GM12892 (cell line): Measurements from ENCODE around the gene TRMO.
"Not testable (repeated sequence)": the region's sequence is repeated elsewhere in the genome, so short reads cannot be mapped to it uniquely, and the experiment has no call there.

Experiments
- POLR2A ChIP-seq: IDR thresholded peaks from 2 replicates; pipeline ENCODE4 v1.6.1; 2011; ENCODE audit warnings: low read depth, low read length, control low read depth
- POLR2AphosphoS5 ChIP-seq: IDR thresholded peaks from 2 replicates; pipeline ENCODE4 v1.6.1; 2011; ENCODE audit warnings: low read depth, low read length, control low read depth
- TAF1 ChIP-seq: IDR thresholded peaks from 2 replicates; pipeline ENCODE4 v1.6.1; 2011; ENCODE audit warnings: low read depth, mild to moderate bottlenecking, control low read depth, low read length, borderline replicate concordance

DNA sequence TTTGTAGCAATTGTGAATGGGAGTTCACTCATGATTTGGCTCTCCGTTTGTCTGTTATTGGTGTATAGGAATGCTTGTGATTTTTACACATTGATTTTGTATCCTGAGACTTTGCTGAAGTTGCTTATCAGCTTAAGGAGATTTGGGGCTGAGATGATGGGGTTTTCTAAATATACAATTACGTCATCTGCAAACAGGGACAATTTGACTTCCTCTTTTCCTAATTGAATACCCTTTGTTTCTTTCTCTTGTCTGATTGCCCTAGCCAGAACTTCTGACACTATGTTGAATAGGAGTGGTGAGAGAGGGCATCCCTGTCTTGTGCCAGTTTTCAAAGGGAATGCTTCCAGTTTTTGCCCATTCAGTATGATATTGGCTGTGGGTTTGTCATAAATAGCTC lies 24.8 kb upstream of the TRMO start:
- TF ChIP-seq POLR2AphosphoS5, POLR2A, TAF1: not testable (repeated sequence)
